Activated CD4-positive, alpha-beta T cell treated with anti-CD3 and anti-CD28 coated beads, Interleukin-2, amount 10 ng/mL, durations not matched to agents 24 days and 14 days (primary cell): ENCODE data around the gene ZCCHC7. TPM values are rescaled to one million over a fixed set of nuclear protein-coding genes. Genes with fewer than 3 reads are reported as not detected.

Experiments used
- DNase-seq: peaks from one replicate; pipeline ENCODE4 v3.0.0; 2022
- H3K27ac Mint-ChIP-seq: one replicate; pipeline ENCODE4 v1.8.0; 2022; ENCODE audit warnings: mild to moderate bottlenecking, mixed read lengths
- H3K27me3 Mint-ChIP-seq: one replicate; pipeline ENCODE4 v1.8.0; 2022; ENCODE audit warnings: mixed read lengths
- H3K36me3 Mint-ChIP-seq: one replicate; pipeline ENCODE4 v1.8.0; 2022; ENCODE audit warnings: low read depth, mild to moderate bottlenecking, mixed read lengths
- H3K4me1 Mint-ChIP-seq: one replicate; pipeline ENCODE4 v1.8.0; 2021; ENCODE audit warnings: mixed read lengths
- H3K4me3 Mint-ChIP-seq: one replicate; pipeline ENCODE4 v1.8.0; 2022; ENCODE audit warnings: mild to moderate bottlenecking, moderate library complexity, mixed read lengths
- H3K9me3 Mint-ChIP-seq: one replicate; pipeline ENCODE4 v1.8.0; 2021; ENCODE audit warnings: mixed read lengths
- intact Hi-C: fragments of 100-400 bp; cut with micrococcal nuclease; formaldehyde crosslinking; loops from one replicate; pipeline ENCODE4 v1.15.1; 2023
- total RNA-seq: library from RNA; stranded (reverse); gene quantifications from 2 replicates; pipeline ENCODE4 v1.2.3, GENCODE V29; 2022

The ZCCHC7 gene
- total RNA-seq, 1 donor from 2014 or later: 25.3 TPM

DNA sequence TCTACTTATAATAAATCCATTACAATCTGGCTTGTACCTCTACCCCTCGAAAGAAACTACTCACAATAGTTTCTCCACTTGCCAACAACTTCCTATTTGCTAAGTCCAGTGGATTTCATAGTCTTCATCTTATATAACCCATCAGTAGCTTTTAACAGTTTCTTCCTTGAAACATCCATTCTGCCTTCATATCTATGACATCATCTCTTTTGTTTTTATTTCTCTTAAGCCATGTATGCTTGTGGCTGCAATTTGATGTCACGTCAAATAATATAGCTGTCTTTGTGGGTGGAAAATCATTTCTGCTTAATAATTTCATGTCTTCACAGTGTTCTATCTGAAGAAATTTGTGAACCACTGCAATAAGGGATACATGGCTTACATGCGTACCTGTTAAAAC is 224.7 kb downstream of the ZCCHC7 start:
- Mint-ChIP-seq H3K4me1 (no peaks in the 10 kb centered on the region), H3K27me3 (no peaks in the 10 kb centered on the region), H3K9me3 (no peaks in the 10 kb centered on the region), H3K36me3 (no peaks in the 10 kb centered on the region), H3K4me3 (no peak overlapping the region), H3K27ac (no peak overlapping the region)
- DNase-seq: no peak
- intact Hi-C loops: no loop called here

DNA sequence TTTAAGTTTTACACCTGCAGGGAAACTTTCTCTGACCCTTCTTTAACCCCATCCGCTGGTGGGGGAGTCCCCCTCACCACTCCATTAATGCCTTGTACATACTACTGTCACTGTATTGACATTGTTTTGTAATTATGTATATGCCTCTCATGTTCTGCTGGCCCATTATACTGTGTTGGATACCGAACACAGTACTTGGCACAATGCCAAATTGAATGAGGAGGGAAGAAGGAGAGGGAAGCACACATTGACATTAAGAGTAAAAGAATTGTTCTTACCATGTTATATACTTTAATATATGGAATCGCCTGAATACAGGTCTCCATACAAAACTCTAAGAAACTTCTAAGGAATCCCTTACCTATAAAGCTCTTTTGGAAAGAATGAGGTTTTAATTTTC is 228.5 kb downstream of the ZCCHC7 start:
- intact Hi-C loops: no loop called here
- no peaks in the 10 kb centered on the region for H3K27me3 Mint-ChIP-seq
- H3K9me3 Mint-ChIP-seq: no peaks in the 10 kb centered on the region
- no peak overlapping the region for H3K27ac Mint-ChIP-seq
- no peak for DNase-seq
- H3K4me1 Mint-ChIP-seq: peaks cover 4% of the 10 kb centered on the region
- no peak overlapping the region for H3K4me3 Mint-ChIP-seq
- H3K36me3 Mint-ChIP-seq: peaks cover 20% of the 10 kb centered on the region

DNA sequence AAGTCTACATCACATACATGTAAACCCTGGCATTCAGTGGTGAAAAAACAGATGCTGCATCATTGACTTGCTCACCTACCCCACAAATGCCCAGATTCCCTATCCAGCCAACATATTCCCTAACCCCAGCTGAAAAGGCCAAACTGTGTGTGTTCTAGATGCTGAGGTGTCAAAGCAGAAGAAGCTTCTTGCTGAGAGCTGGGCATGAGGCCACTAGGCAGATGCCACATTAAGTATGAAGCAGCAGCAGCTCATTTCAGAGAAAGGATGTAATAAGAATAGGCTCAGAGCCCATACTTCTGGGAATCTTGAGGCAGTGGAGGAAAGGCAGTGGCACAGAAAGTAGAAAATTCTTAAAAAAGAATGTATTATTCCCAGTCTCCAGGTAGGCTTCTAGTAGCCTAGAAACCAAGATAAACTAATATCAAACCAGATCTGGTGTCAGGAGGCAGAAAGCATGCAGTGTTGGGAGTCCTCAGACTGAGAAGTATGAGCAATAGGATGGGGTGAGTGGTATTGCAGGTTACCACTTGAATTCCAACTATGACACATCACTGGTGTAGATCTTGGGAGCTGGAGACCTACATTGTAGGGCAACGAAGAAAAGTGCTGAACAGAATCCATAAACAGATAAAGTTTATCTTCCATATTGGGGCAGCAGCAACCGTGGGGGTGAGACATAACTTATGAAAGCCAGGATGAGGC is 230.3 kb downstream of the ZCCHC7 start:
- Mint-ChIP-seq H3K4me3 (no peak overlapping the region), H3K9me3 (no peaks in the 10 kb centered on the region), H3K27ac (no peak overlapping the region), H3K36me3 (peaks cover 25% of the 10 kb centered on the region), H3K27me3 (no peaks in the 10 kb centered on the region), H3K4me1 (peaks cover 4% of the 10 kb centered on the region)
- no peak for DNase-seq
- intact Hi-C loops: no loop called here

DNA sequence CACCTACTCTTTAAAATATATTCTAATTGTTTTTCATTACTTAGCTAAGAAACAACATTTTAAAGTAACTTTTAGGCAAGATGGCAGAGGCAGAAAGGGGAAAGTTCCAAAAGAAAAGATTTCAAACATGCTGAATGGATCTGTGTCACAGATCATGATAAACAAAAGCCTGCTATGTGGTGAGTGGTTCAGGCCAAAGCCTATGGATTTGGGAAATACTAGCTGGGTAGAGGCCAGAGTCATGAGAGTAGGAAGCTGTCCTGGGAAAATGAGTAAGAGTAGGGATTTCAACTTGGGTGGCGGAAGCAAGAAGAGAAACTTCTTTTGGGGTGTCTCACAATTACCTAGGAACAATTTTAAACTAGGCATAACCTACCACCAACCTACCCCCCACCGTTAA is 233.4 kb downstream of the ZCCHC7 start:
- no peak overlapping the region for H3K27ac Mint-ChIP-seq
- peaks cover 34% of the 10 kb centered on the region for H3K36me3 Mint-ChIP-seq
- intact Hi-C loops: no loop called here
- no peaks in the 10 kb centered on the region for H3K27me3 Mint-ChIP-seq
- no peak for DNase-seq
- H3K4me3 Mint-ChIP-seq: no peak overlapping the region
- peaks cover 4% of the 10 kb centered on the region for H3K4me1 Mint-ChIP-seq
- no peaks in the 10 kb centered on the region for H3K9me3 Mint-ChIP-seq

DNA sequence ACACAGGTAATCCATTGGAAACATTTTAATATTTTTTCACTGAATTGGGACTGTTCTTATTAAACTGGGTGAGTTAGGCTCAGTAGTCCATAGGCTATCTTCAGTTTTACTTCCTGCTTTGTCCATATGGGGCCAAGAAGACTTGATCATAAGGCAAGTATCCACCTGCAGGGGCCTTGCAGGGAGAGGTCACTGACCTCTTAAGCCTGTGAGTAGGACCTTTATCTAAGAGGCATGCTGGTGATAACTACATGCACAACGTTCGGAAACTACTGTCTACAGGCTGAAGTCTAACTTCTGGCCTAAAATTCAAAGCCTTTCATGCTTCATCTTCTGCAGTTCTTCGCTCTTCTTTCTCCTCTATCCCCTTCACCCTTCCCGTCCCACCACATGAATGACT is 242.1 kb downstream of the ZCCHC7 start:
- no peak overlapping the region for H3K27ac Mint-ChIP-seq
- no peaks in the 10 kb centered on the region for H3K4me1 Mint-ChIP-seq
- H3K9me3 Mint-ChIP-seq: peaks cover 3% of the 10 kb centered on the region
- intact Hi-C loops: loop anchor here (10.0 kb wide), 1 partner anchor 488 kb away; no protein-coding TSS in a partner anchor
- peaks cover 5% of the 10 kb centered on the region for H3K36me3 Mint-ChIP-seq
- H3K4me3 Mint-ChIP-seq: no peak overlapping the region
- no peak for DNase-seq
- H3K27me3 Mint-ChIP-seq: no peaks in the 10 kb centered on the region

DNA sequence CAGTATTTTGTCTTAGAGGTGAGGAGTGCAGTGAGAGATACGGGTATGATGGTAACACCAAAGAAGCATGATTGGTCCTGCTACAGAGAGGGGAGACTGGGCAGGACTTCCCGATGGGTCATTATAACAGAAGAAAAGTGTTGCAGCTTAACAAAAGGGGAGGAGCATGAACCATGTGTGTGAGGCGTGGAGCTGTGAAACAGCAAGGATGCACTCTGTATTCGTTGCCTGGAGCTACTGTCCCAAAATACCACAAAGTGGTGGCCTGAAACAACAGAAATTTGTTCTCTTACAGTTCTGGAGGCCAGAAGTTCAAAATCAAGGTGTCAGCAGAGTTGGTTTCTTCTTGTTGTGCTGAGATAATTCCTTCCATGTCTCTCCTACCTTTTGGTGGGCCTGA is 242.8 kb downstream of the ZCCHC7 start:
- H3K36me3 Mint-ChIP-seq: peaks cover 3% of the 10 kb centered on the region
- intact Hi-C loops: loop anchor here (10.0 kb wide), 1 partner anchor 488 kb away; no protein-coding TSS in a partner anchor
- no peak overlapping the region for H3K27ac Mint-ChIP-seq
- no peak for DNase-seq
- no peaks in the 10 kb centered on the region for H3K27me3 Mint-ChIP-seq
- H3K4me3 Mint-ChIP-seq: no peak overlapping the region
- no peaks in the 10 kb centered on the region for H3K4me1 Mint-ChIP-seq
- peaks cover 3% of the 10 kb centered on the region for H3K9me3 Mint-ChIP-seq

DNA sequence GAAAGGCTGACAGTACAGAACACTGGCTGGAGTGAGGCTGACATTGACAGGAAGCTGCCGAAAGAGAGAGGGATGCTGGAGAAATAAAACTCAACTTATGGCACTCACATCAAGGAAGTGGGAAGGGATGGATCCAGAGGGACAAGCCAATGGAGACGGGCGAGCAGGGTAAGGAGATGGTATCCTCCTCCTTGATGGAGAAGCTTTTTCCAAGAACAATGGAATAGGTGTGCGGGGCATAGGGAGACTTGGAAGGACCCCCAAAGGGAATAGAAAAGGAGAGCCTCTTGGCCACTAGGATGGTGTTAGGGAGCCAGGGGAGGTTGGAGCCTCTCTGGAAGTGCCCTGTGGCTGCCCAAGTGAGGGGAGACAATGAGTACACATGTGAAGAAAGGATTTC is 243.8 kb downstream of the ZCCHC7 start:
- intact Hi-C loops: loop anchor here (10.0 kb wide), 1 partner anchor 489 kb away; no protein-coding TSS in a partner anchor
- Mint-ChIP-seq H3K4me3 (no peak overlapping the region), H3K9me3 (peaks cover 3% of the 10 kb centered on the region), H3K27me3 (no peaks in the 10 kb centered on the region), H3K36me3 (no peaks in the 10 kb centered on the region), H3K27ac (no peak overlapping the region), H3K4me1 (no peaks in the 10 kb centered on the region)
- DNase-seq: no peak

DNA sequence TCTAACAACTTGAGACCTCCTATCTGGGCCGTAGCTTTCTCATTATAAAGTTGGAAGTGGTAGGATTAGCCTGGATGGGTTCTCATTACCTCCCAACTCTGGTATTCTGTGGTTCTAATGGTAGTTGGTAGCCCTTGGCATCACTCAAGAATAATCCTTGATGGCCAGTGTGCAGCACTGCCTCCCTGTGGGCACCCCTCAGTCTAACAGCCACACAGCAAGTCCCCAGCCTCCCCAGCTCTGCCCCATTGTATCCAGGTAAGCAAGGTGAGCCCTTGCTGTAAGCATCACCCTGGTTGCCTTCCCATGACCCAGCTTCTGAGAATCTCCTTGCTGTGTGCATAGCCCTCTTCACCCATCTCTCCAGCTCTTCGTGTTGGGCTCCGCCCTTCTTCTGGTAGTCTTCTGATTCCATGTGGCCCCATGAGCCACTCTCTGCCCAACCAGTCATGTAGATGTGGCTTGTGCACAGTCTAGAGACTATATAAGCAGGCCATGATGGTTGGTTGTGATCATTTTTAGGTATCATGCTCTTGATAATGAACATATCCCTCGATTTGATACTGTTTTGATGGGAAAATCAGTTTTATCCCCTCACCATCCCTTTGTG is 244.5 kb downstream of the ZCCHC7 start:
- no peaks in the 10 kb centered on the region for H3K36me3 Mint-ChIP-seq
- peak; percentile 68 for DNase-seq
- peaks cover 3% of the 10 kb centered on the region for H3K9me3 Mint-ChIP-seq
- no peaks in the 10 kb centered on the region for H3K27me3 Mint-ChIP-seq
- no peak overlapping the region for H3K27ac Mint-ChIP-seq
- intact Hi-C loops: loop anchor here (10.0 kb wide), 1 partner anchor 490 kb away; no protein-coding TSS in a partner anchor
- no peaks in the 10 kb centered on the region for H3K4me1 Mint-ChIP-seq
- no peak overlapping the region for H3K4me3 Mint-ChIP-seq

DNA sequence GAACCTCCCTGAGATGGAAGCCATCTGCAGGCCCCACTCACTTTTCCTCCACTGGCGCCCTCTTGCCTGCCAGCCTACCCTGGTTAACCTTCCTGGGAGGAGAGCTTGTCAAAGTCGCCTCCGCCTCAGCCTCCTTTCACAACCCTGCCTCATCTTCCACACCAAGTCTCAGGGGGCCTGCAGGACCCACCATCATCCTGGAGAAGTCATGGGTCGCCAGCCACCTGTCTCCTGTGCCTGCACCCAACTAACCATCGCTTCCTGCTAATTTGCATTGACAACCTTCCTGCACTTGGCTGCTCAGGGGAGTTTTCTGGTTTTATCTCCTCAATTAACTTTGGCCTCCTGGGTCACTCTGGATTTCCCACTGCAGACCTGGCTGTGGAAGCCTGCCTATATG is 249.3 kb downstream of the ZCCHC7 start:
- intact Hi-C loops: loop anchor here (10.0 kb wide), 1 partner anchor 495 kb away; no protein-coding TSS in a partner anchor
- no peak overlapping the region for H3K4me3 Mint-ChIP-seq

DNA sequence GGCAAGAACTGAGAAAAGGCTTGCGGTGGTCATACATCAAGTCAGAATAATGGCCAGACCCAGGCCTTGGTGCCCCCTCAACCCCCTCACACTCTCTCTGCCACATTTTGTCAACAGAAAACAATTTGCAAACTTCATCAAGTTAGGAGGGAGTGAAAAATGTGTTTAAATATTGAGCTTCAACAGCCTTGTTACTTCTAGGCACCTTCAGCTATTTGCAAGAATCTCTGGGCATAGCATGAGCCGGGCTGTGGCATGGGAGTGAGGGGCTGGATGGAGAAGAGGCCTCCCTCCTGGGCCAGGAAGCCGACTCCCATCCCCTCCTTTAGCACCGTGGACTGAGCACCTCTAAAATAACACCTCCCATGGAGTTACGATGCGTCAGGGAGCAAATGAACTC is 249.9 kb downstream of the ZCCHC7 start:
- Mint-ChIP-seq H3K27me3 (peaks cover 9% of the 10 kb centered on the region), H3K9me3 (no peaks in the 10 kb centered on the region), H3K27ac (no peak overlapping the region), H3K4me3 (no peak overlapping the region), H3K4me1 (peaks cover 3% of the 10 kb centered on the region), H3K36me3 (no peaks in the 10 kb centered on the region)
- no peak for DNase-seq
- intact Hi-C loops: no loop called here

More for the DNA sequence above, 249.3 kb downstream of the ZCCHC7 start:
- H3K9me3 Mint-ChIP-seq: no peaks in the 10 kb centered on the region
- no peaks in the 10 kb centered on the region for H3K36me3 Mint-ChIP-seq
- H3K27ac Mint-ChIP-seq: no peak overlapping the region
- H3K27me3 Mint-ChIP-seq: peaks cover 7% of the 10 kb centered on the region
- DNase-seq: no peak
- H3K4me1 Mint-ChIP-seq: peaks cover 2% of the 10 kb centered on the region

DNA sequence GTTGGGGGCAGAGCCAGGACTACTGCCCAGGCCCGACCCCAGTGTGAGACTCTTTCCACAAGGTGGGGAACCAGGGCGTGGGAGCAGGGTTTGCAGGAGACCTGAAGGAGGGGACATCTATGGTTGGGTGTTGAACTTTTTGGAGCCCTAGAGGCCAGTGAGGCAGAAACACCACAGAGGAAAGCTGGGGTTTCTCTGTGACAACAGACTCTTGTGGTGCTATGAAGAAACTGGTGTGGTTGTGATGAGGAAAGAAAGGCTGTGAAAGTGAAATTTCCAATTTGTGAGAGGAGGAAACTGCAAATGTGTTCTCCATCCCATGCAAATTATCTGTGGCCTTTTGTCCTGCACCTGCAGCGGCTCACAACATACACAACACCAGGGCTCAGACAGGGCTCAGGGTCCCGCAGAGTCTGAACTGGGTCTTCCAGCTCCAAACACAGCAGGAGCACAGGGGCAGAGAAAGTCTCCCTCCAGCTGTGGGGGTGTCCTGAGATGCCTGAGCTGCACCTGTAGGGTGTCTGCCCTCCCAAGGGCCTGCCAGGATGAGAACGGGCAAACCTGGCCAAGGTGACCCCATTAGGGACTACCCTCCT is 250.7 kb downstream of the ZCCHC7 start:
- Mint-ChIP-seq H3K27me3 (peaks cover 10% of the 10 kb centered on the region), H3K27ac (no peak overlapping the region), H3K36me3 (no peaks in the 10 kb centered on the region), H3K4me3 (no peak overlapping the region), H3K4me1 (peaks cover 3% of the 10 kb centered on the region), H3K9me3 (no peaks in the 10 kb centered on the region)
- intact Hi-C loops: no loop called here
- no peak for DNase-seq

DNA sequence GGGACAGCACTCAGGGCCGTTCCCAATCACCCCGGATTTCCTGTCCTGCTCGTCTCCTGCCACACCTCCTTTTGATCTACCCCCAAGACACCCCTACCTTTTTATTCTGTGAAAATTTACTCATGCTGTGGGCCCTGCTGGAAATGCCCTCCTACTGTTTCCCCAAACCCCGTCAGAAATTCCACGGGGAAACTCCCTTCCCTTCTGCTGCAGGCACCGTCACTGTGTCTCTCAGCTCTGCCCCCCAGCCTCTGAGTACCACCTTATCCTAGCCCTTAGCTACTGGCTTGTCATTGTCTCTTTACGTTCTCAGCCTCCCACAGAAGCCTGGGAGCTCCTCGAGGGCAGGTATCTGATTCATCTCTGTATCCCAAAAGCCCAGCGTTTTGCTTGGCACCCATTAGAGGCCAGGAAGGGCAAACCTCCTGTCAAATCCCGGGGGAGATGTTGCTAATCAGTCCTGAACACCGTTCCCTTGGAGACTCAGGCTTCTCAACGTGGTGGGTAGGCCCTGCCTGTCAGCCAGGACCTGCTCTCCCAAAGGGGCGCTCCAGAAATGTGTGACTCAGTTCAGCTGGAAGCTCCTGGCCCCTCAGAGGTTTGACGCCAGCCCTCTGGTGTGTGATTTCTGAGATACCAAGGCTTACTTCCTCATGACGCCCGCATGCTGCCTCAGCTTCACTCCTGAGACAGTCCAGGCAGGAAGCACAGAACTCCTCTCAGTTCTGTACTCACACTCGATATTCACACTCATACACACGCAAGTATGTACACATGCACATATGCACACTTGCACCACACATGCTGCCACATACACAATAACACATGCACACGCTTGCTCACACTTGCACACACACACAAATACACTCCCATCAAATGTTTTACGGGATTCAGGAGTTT is 251.4 kb downstream of the ZCCHC7 start:
- Mint-ChIP-seq H3K4me1 (peaks cover 3% of the 10 kb centered on the region), H3K27me3 (peaks cover 14% of the 10 kb centered on the region), H3K4me3 (no peak overlapping the region), H3K36me3 (no peaks in the 10 kb centered on the region), H3K9me3 (no peaks in the 10 kb centered on the region), H3K27ac (no peak overlapping the region)
- intact Hi-C loops: no loop called here
- no peak for DNase-seq

DNA sequence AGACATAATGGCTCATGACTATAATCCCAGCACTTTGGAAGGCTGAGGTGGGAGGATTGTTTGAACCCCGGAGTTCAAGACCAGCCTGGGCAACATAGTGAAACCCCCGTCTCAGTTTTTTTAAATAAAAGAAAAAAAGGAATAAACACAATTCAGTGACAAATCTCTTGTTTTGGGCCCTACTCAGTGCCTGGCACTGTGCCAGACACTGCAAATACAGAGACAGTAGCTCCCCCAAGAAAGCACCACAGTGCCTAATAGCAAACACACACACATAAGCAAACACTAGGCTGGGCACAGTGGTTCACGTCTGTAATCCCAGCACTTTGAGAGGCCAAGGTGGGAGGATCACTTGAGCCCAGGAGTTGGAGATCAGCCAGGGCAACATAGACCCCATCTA is 252.5 kb downstream of the ZCCHC7 start:
- no peaks in the 10 kb centered on the region for H3K36me3 Mint-ChIP-seq
- H3K9me3 Mint-ChIP-seq: no peaks in the 10 kb centered on the region
- intact Hi-C loops: no loop called here
- H3K27me3 Mint-ChIP-seq: peaks cover 14% of the 10 kb centered on the region
- peaks cover 3% of the 10 kb centered on the region for H3K4me1 Mint-ChIP-seq
- no peak for DNase-seq
- H3K27ac Mint-ChIP-seq: no peak overlapping the region
- no peak overlapping the region for H3K4me3 Mint-ChIP-seq
